ENCODE measurements around the gene MYADML2.

The MYADML2 gene

GRCh38 chr17:81977211-81977808 lies 30.3 kb upstream of the MYADML2 start, which contains the start of gene ASPSCR1:
Gene ASPSCR1, plus strand, starts transcription at chr17:81977629. Its CDS starts 18 bp downstream, at chr17:81977647.
- peak; percentile 82 for DNase-seq

- DNase-seq = no peak
Observed at GRCh38 chr17:81976332-81977210, 29.5 kb upstream of the MYADML2 start.

GRCh38 chr17:81973432-81973831 lies 26.4 kb upstream of the MYADML2 start:
- no peak for DNase-seq

GRCh38 chr17:81968850-81969812 lies 22.1 kb upstream of the MYADML2 start:
- DNase-seq = no peak

- DNase-seq = no peak
Observed at GRCh38 chr17:81968396-81968745, 21.3 kb upstream of the MYADML2 start.

GRCh38 chr17:81967533-81968395 lies 20.7 kb upstream of the MYADML2 start:
- DNase-seq = peak; percentile 86

GRCh38 chr17:81967244-81967532 lies 20.2 kb upstream of the MYADML2 start:
- no peak for DNase-seq

GRCh38 chr17:81966343-81967243 lies 19.6 kb upstream of the MYADML2 start:
- DNase-seq = peak; percentile 86

GRCh38 chr17:81964081-81964849 lies 17.2 kb upstream of the MYADML2 start:
- DNase-seq = no peak

GRCh38 chr17:81962499-81963441 lies 15.7 kb upstream of the MYADML2 start:
- no peak for DNase-seq

- DNase-seq = no peak
Observed at GRCh38 chr17:81961521-81962498, 14.8 kb upstream of the MYADML2 start.

- DNase-seq = peak; percentile 31
Observed at GRCh38 chr17:81961087-81961511, 14.1 kb upstream of the MYADML2 start, which contains the start of gene NOTUM. Gene NOTUM, minus strand, starts transcription at chr17:81961187. Its CDS starts 278 bp downstream, at chr17:81960909.

- no peak for DNase-seq
Observed at GRCh38 chr17:81960130-81960958, 13.3 kb upstream of the MYADML2 start.

GRCh38 chr17:81959362-81960129 lies 12.5 kb upstream of the MYADML2 start:
- peak; percentile 38 for DNase-seq

GRCh38 chr17:81958633-81959342 lies 11.8 kb upstream of the MYADML2 start:
- DNase-seq = no peak
